AG09309 (cell line): ENCODE results near the gene IL36B.

Experiments
- DNase-seq: peaks from one replicate; pipeline ENCODE4 v3.0.0-alpha.2; 2010; ENCODE audit warnings: low read depth
- H3K4me3 ChIP-seq: 2 replicates; pipeline ENCODE4 v1.5.1; 2011; ENCODE audit warnings: mild to moderate bottlenecking, low read depth, low read length, moderate library complexity; ENCODE audit not compliant: control insufficient read depth
- TF ChIP-seq, protein P1 (sequence below): IDR thresholded peaks from 2 replicates; pipeline ENCODE4 v1.5.1; 2011; ENCODE audit warnings: mild to moderate bottlenecking, low read depth, low read length, inconsistent platforms; ENCODE audit not compliant: insufficient read depth, control insufficient read depth; ENCODE audit errors: missing control alignments

IL36B gene

DNA sequence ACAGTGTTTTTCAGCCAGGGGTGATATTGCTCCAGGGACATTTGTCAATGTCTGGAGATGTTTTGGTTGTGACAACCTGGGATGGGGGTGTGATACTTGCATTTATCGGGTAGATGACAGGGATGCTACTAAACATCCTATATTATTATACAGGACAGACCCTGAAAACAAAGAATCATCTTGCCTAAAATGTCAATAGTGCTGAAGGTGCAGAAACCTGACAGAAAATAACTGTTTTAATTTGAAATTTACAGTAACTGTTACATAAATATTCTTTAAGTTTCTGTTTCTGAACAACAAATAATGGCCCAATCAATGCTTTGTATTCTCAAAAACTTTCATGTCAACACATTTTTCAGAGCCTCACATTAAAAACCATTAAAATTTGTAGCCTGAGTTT, 45.4 kb downstream of the IL36B start:
- TF ChIP-seq, protein P1, sequence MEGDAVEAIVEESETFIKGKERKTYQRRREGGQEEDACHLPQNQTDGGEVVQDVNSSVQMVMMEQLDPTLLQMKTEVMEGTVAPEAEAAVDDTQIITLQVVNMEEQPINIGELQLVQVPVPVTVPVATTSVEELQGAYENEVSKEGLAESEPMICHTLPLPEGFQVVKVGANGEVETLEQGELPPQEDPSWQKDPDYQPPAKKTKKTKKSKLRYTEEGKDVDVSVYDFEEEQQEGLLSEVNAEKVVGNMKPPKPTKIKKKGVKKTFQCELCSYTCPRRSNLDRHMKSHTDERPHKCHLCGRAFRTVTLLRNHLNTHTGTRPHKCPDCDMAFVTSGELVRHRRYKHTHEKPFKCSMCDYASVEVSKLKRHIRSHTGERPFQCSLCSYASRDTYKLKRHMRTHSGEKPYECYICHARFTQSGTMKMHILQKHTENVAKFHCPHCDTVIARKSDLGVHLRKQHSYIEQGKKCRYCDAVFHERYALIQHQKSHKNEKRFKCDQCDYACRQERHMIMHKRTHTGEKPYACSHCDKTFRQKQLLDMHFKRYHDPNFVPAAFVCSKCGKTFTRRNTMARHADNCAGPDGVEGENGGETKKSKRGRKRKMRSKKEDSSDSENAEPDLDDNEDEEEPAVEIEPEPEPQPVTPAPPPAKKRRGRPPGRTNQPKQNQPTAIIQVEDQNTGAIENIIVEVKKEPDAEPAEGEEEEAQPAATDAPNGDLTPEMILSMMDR, result no peak
- no peak overlapping the region for H3K4me3 ChIP-seq
- DNase-seq, result no peak

GRCh38 chr2:113005030-113005509, 47.6 kb downstream of the IL36B start, which contains the start of gene IL36A:
Gene IL36A (plus strand): TSS chr2:113005459. CDS start chr2:113005872, 413 bp downstream.
- no peak within 1 kb of the TSS for H3K4me3 ChIP-seq
- DNase-seq, result no peak
- TF ChIP-seq, protein P1, result no peak

DNA sequence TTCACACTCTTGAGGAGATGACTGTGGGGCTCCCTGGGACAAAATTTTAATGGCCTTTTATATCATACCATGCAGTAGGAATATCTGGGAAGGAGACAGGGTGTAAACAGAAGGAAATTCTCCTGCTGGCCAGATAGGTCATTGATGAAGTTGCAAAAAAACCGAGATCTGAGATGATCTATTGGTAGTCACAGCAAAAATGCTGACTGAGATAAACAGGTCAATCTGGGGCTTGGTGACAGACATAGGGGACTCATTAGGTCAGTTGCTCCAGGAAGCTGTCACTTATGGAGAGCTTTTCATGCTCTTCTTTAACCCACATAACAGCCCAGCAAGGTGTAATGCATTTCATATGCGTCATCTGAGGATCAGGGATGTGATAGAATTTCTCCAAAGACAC, 50.0 kb downstream of the IL36B start:
- TF ChIP-seq, protein P1, result no peak

GRCh38 chr2:113000436-113000835, 52.2 kb downstream of the IL36B start:
- no peak for DNase-seq
- H3K4me3 ChIP-seq, result no peak overlapping the region
- TF ChIP-seq, protein P1, result no peak

More for the DNA sequence above, 50.0 kb downstream of the IL36B start:
- DNase-seq, result no peak
- no peak overlapping the region for H3K4me3 ChIP-seq

GRCh38 chr2:112997151-112997550, 55.5 kb downstream of the IL36B start:
- TF ChIP-seq, protein P1, result no peak
- H3K4me3 ChIP-seq, result no peak overlapping the region
- DNase-seq, result no peak

DNA sequence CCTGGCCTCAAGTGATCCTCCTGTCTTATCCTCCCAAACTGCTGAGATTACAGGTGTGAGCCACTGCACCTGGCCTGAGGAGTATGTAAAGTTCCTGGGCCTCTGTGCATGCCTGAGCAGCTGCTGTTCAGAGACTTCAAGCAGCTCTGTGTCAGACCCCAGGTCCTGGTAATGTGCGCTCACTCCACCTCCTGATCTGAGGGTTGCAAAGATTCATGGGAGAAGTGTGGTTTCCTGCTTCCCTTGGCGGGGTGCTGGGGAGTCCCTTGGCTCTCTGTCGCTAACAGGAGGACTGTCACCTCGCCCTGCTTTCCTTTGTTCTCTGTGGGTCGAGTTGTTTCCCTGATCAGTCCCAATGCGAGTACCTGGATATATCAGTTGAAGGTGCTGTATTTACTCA, 56.0 kb downstream of the IL36B start:
- no peak for DNase-seq
- TF ChIP-seq, protein P1, result no peak
- no peak overlapping the region for H3K4me3 ChIP-seq
